Kidney (tissue), 14 donors: ENCODE data around the gene MARK2. TPM values are rescaled to one million over a fixed set of nuclear protein-coding genes. Genes with fewer than 3 reads are reported as not detected.

Experiments used
- DNase-seq, 5 donors: peaks; one replicate each; pipeline ENCODE4 v3.0.0-alpha.2; 2013 to 2020
- FAIRE-seq: peaks from 2 replicates; lab custom pipeline; 2012; peaks lifted over from hg19 to GRCh38; lab: Jason Lieb, UNC
- H3K27ac ChIP-seq, 2 donors: one replicate each; pipeline ENCODE4 v1.7.0; 2013; ENCODE audit warnings: low read depth in 2 of 2, low read length in 2 of 2, inconsistent platforms in 1 of 2
- H3K27me3 ChIP-seq: one replicate; pipeline ENCODE4 v1.7.1; 2013; ENCODE audit warnings: low read length, inconsistent platforms; ENCODE audit not compliant: control insufficient read depth, insufficient read depth
- H3K36me3 ChIP-seq, 3 donors: one replicate each; pipeline versions ENCODE4 v1.7.0 to v1.7.1; 2013; ENCODE audit warnings: low read length in 3 of 3, control low read depth in 1 of 3, inconsistent platforms in 1 of 3; ENCODE audit not compliant: insufficient read depth in 3 of 3, control insufficient read depth in 2 of 3
- H3K4me1 ChIP-seq, 3 donors: one replicate each; pipeline versions ENCODE4 v1.7.0 to v1.7.1; 2013; ENCODE audit warnings: low read length in 3 of 3, inconsistent platforms in 1 of 3, low read depth in 1 of 3; ENCODE audit not compliant: control insufficient read depth in 2 of 3, insufficient read depth in 2 of 3
- H3K4me3 ChIP-seq, 3 donors: one replicate each; pipeline versions ENCODE4 v1.7.0 to v1.8.1; 2013; ENCODE audit warnings: low read length in 3 of 3, control low read depth in 1 of 3, inconsistent platforms in 1 of 3
- H3K9ac ChIP-seq, 3 donors: one replicate each; pipeline versions ENCODE4 v1.7.0 to v1.7.1; 2013; ENCODE audit warnings: low read length in 3 of 3, control low read depth in 1 of 3, inconsistent platforms in 1 of 3
- H3K9me3 ChIP-seq, 3 donors: one replicate each; pipeline versions ENCODE4 v1.7.0 to v1.7.1; 2013; ENCODE audit warnings: low read length in 3 of 3, control low read depth in 1 of 3, inconsistent platforms in 1 of 3; ENCODE audit not compliant: control insufficient read depth in 2 of 3, insufficient read depth in 1 of 3
- intact Hi-C: fragments of 100-400 bp; cut with DNase I; formaldehyde crosslinking; loops from one replicate; pipeline ENCODE4 v1.11.1; 2022
- polyA plus RNA-seq: library from polyadenylated mRNA; stranded (reverse); fragments of 350-450 nt; fragmentation: Illumina TruSeq; extraction: RNeasy Lipid Tissue Mini Kit (QIAGEN cat#74804); gene quantifications from one replicate; pipeline ENCODE4 v1.2.3, GENCODE V29; 2014; ENCODE audit warnings: low read depth, low replicate concordance; ENCODE audit not compliant: insufficient read depth
- total RNA-seq: library from RNA; stranded (reverse); fragmentation: NEBNext Ultra II Directional; extraction: Animal tissue kit (Norgen Biotek cat#: 25700); gene quantifications from one replicate; pipeline ENCODE4 v1.2.1, GENCODE V29; 2021
- TF ChIP-seq, protein P1 (sequence below): IDR thresholded peaks from 3 replicates; pipeline ENCODE4 v1.5.1; 2012; ENCODE audit warnings: mild to moderate bottlenecking, moderate library complexity, borderline replicate concordance; ENCODE audit not compliant: insufficient read depth; ENCODE audit errors: extremely low read depth
- donor health status: control.
- donor health status: control.
- donor health status: control.
- donor health status: control.
- donor health status: control.
- donor health status: DM: yes; HTN: yes; CAD: no.
- donor health status: Normal renal cell carcinoma (clear cell type).

The MARK2 gene
- total and polyA plus RNA-seq, 2 donors from 2014 or later = 11.7 to 42.6 TPM

DNA sequence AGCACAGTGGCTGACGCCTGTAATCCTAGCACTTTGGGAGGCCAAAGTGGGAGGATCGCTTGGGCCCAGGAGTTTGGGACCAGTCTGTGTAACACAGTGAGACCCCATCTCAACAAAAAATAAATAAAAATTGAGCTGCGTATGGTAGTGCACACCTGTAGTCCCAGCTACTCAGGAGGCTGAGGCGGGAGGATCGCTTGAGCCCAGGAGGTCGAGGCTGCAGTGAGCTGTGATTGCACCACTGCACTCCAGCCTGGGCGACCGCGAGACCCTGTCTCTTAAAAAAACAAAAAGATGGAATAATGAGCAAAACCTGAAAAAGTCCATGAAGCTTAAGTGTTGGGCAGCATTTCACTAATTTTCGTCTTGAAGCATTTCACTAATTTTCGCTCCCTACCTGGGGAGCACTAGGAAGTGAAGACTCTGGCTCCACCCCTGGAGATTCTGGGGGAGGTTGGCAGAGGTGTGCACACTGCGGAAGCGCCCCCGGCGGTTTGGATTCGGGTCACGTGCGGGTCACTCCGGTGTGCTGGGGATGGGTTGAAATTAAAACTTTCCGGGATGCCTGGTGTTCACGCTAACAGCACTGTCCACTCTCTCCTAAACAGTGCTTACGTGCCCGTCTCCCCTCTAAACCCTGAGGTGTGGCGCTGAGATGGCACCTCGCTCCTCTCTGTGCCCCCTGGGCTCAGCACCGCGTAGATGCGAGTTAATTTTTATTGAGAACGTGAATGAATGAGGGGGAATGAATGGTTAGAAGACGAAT lies 99.0 kb downstream of the MARK2 start:
- peak in 4 of 5 donors; percentile 77 to 87 (median 82) for DNase-seq
- Histone ChIP-seq H3K4me3 (peak overlapping the region; percentile 26 to 76 (median 68)), H3K9ac (peak overlapping the region in 2 of 3 donors; percentile 33 to 56), H3K27ac (peak overlapping the region; percentile 47 to 72), H3K27me3 (no peaks in the 10 kb centered on the region), H3K4me1 (peaks cover 0 to 13% (median 4%) of the 10 kb centered on the region in 3 donors), H3K9me3 (no peaks in the 10 kb centered on the region), H3K36me3 (no peaks in the 10 kb centered on the region)
- no peak for FAIRE-seq
- TF ChIP-seq, protein P1, sequence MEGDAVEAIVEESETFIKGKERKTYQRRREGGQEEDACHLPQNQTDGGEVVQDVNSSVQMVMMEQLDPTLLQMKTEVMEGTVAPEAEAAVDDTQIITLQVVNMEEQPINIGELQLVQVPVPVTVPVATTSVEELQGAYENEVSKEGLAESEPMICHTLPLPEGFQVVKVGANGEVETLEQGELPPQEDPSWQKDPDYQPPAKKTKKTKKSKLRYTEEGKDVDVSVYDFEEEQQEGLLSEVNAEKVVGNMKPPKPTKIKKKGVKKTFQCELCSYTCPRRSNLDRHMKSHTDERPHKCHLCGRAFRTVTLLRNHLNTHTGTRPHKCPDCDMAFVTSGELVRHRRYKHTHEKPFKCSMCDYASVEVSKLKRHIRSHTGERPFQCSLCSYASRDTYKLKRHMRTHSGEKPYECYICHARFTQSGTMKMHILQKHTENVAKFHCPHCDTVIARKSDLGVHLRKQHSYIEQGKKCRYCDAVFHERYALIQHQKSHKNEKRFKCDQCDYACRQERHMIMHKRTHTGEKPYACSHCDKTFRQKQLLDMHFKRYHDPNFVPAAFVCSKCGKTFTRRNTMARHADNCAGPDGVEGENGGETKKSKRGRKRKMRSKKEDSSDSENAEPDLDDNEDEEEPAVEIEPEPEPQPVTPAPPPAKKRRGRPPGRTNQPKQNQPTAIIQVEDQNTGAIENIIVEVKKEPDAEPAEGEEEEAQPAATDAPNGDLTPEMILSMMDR = no peak
- intact Hi-C loops = no loop called here

DNA sequence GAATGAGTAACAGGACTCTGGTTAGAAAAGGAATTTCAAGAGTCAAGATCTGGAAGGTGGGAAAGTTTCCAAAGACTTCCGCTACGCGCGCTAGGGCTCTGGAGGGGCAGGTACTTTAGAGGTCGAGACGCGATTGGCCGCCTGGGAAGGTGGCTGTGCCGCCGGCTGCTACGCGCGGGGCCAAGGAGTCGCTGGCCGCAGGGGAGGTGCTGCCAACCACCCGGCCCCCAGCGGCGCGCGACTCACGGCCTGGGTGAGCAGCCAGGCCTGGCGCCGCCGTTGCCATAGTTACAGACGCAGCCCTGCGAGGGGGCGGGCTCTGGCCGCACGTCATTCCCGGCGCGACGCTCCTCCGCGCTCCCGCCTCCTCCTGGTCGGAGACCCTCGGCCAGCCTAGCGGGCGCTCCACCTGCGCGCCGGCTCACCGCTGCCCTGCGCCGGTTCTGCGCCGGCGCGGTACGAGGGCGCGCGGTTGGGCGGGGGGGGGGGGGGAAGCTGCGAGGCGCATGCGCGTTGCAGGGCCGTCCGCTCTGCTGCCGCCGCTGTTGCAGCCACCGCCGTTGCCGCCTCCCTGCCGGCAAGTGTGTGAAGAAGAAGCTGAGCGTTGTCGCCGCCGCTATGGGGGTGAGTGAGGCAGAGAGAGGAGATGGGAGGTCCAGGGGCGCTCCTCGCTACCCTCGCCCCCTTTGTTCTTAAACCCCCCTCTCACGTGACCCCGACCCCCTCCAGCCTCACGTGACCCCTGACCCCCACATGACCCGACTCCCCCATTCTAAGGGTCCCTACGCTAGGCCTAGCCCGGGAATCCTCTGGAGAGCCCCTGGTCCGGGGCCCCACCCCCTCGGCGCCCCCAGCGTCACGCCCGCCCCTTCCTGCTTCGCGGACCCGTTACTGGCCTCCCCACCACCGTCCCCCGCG lies 99.8 kb downstream of the MARK2 start, which contains the start of gene NAA40:
Gene NAA40, plus strand, starts transcription at position 524 of the 918 bp plus-strand sequence. Its CDS starts 95 bp downstream, at position 619.
- H3K4me1 ChIP-seq = peaks cover 0 to 13% (median 4%) of the 10 kb centered on the region in 3 donors
- no peak for FAIRE-seq
- intact Hi-C loops = no loop called here
- peak; percentile 97 to 99 (median 98) for DNase-seq
- H3K27ac ChIP-seq = peak within 1 kb of the TSS; percentile 72
- H3K4me3 ChIP-seq = peak within 1 kb of the TSS; percentile 80 to 82 (median 81)
- peak within 1 kb of the TSS; percentile 55 to 81 (median 68) for H3K9ac ChIP-seq
- H3K36me3 ChIP-seq = no peaks in the 10 kb centered on the region
- no peaks in the 10 kb centered on the region for H3K27me3 ChIP-seq
- TF ChIP-seq, protein P1 = no peak
- no peaks in the 10 kb centered on the region for H3K9me3 ChIP-seq

DNA sequence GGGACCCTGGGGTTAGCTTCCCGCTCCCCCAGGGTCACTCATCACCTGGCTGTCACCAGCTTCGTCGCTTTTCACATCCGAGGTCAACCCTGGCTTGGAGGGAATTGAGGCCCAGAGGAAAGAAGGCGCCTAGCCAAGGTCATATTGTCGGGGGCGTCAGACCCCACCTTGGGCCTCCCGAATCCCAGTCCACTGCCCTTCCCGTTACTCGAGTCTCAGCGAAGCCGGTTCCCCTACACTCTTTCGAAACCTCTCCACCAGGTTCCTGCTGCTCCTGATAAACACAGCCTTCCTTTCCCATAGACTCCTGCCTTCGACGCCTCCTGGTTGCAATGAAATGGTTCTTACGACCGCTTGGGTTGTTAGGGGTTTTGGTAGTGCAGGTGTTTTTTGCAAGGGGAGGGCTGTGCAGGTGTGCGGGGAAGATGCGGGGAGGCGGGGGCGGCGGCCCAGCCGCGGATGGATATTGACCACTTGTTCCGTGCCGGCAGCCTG lies 100.5 kb downstream of the MARK2 start:
- no peaks in the 10 kb centered on the region for H3K9me3 ChIP-seq
- peak overlapping the region; percentile 55 to 81 (median 68) for H3K9ac ChIP-seq
- no peaks in the 10 kb centered on the region for H3K36me3 ChIP-seq
- peak in 2 of 5 donors; percentile 42 to 50 for DNase-seq
- intact Hi-C loops = no loop called here
- FAIRE-seq = no peak
- TF ChIP-seq, protein P1 = no peak
- peaks cover 0 to 13% (median 4%) of the 10 kb centered on the region in 3 donors for H3K4me1 ChIP-seq
- H3K27me3 ChIP-seq = no peaks in the 10 kb centered on the region
- peak overlapping the region in 1 of 2 donors; percentile 72 for H3K27ac ChIP-seq
- H3K4me3 ChIP-seq = peak overlapping the region; percentile 80 to 82 (median 81)
